Measurements from ENCODE around the gene PALLD. TPM values are rescaled to one million over a fixed set of nuclear protein-coding genes. Genes with fewer than 3 reads are reported as not detected.

The PALLD gene
- polyA plus RNA-seq, 3 donors, result 6.1 to 11.8 (median 9.9) TPM

- Histone ChIP-seq H3K4me1 (ENCODE audit: control insufficient read depth in 1 of 2, insufficient read depth in 2 of 2, low read length in 2 of 2) (peaks cover 26 to 28% of the 10 kb centered on the region in 2 donors), H3K79me2 (ENCODE audit: insufficient read depth, low read length) (no peaks in the 10 kb centered on the region), H2AFZ (ENCODE audit: insufficient read depth, low read depth, low read length, poor library complexity, severe bottlenecking) (peak overlapping the region; percentile 86), H3K36me3 (replicated peaks in 1 of 2; ENCODE audit: control insufficient read depth in 1 of 2, insufficient read depth in 2 of 2, low read length in 2 of 2) (no peaks in the 10 kb centered on the region), H3K9me3 (replicated peaks in 1 of 2; ENCODE audit: control insufficient read depth in 1 of 2, insufficient read depth in 1 of 2, low read length in 2 of 2) (no peaks in the 10 kb centered on the region), H3K4me3 (replicated peaks in 1 of 3; ENCODE audit: low read depth in 2 of 3, low read length in 3 of 3) (peak overlapping the region; percentile 69 to 84 (median 77)), H3K4me2 (replicated peaks; ENCODE audit: extremely low read depth, low read length, poor library complexity, severe bottlenecking) (peak overlapping the region; percentile 96), H3K27ac (ENCODE audit: low read depth in 1 of 2, low read length in 2 of 2) (no peak overlapping the region), H3K9ac (ENCODE audit: insufficient read depth, low read length, poor library complexity, severe bottlenecking) (peak overlapping the region; percentile 57), H4K20me1 (ENCODE audit: insufficient read depth, low read length) (no peaks in the 10 kb centered on the region), H3K27me3 (ENCODE audit: control insufficient read depth in 2 of 2, insufficient read depth in 2 of 2, low read length in 2 of 2) (peaks cover 29 to 50% of the 10 kb centered on the region in 2 donors)
- no peak overlapping the region for H3K27ac Mint-ChIP-seq
- H3K27me3 Mint-ChIP-seq (ENCODE audit: low read depth in 3 of 3), result peaks cover 35 to 57% (median 43%) of the 10 kb centered on the region in 3 donors
- intact Hi-C loops (cut with micrococcal nuclease), result loop anchor here in 1 of 2 donors (5.0 kb wide), 1 partner anchor 44 kb away; no protein-coding TSS in a partner anchor
- peaks cover 0 to 6% (median 4%) of the 10 kb centered on the region in 7 donors for H3K9me3 Mint-ChIP-seq
- peak overlapping the region; percentile 86 to 93 for H3K4me3 Mint-ChIP-seq
- no peak for TF ChIP-seq CTCF (IDR thresholded peaks at IDR 0.05)
- peaks cover 5 to 9% of the 10 kb centered on the region in 2 donors for H3K36me3 Mint-ChIP-seq
- DNase-seq, result no peak
- peaks cover 21% of the 10 kb centered on the region for H3K4me1 Mint-ChIP-seq
- WGBS (ENCODE audit: insufficient coverage), result 7% methylated on average over 58 of the region's 59 CpGs
These were observed 336.1 kb downstream of the PALLD start for GRCh38 chr4:168832763-168833575.

- Mint-ChIP-seq H3K27ac (no peak overlapping the region), H3K4me1 (peaks cover 21% of the 10 kb centered on the region), H3K9me3 (peaks cover 0 to 7% (median 4%) of the 10 kb centered on the region in 7 donors), H3K36me3 (peaks cover 5 to 9% of the 10 kb centered on the region in 2 donors), H3K4me3 (peak overlapping the region in 1 of 2 donors; percentile 83), H3K27me3 (ENCODE audit: low read depth in 3 of 3) (peaks cover 39 to 61% (median 46%) of the 10 kb centered on the region in 3 donors)
- no peak for DNase-seq
- H3K27ac ChIP-seq (ENCODE audit: low read depth in 1 of 2, low read length in 2 of 2), result no peak overlapping the region
- no peaks in the 10 kb centered on the region for H4K20me1 ChIP-seq (ENCODE audit: insufficient read depth, low read length)
- H3K27me3 ChIP-seq (ENCODE audit: control insufficient read depth in 2 of 2, insufficient read depth in 2 of 2, low read length in 2 of 2), result peaks cover 29 to 50% of the 10 kb centered on the region in 2 donors
- peaks cover 26 to 28% of the 10 kb centered on the region in 2 donors for H3K4me1 ChIP-seq (ENCODE audit: control insufficient read depth in 1 of 2, insufficient read depth in 2 of 2, low read length in 2 of 2)
- no peak overlapping the region for H3K4me3 ChIP-seq (replicated peaks in 1 of 3; ENCODE audit: low read depth in 2 of 3, low read length in 3 of 3)
- no peak overlapping the region for H3K4me2 ChIP-seq (replicated peaks; ENCODE audit: extremely low read depth, low read length, poor library complexity, severe bottlenecking)
- intact Hi-C loops (cut with micrococcal nuclease), result loop anchor here in 1 of 2 donors (5.0 kb wide), 1 partner anchor 43 kb away; no protein-coding TSS in a partner anchor
- WGBS (ENCODE audit: insufficient coverage), result no CpG with 5 or more reads among the region's 2 CpGs
- no peak overlapping the region for H3K9ac ChIP-seq (ENCODE audit: insufficient read depth, low read length, poor library complexity, severe bottlenecking)
- no peaks in the 10 kb centered on the region for H3K79me2 ChIP-seq (ENCODE audit: insufficient read depth, low read length)
- H3K36me3 ChIP-seq (replicated peaks in 1 of 2; ENCODE audit: control insufficient read depth in 1 of 2, insufficient read depth in 2 of 2, low read length in 2 of 2), result no peaks in the 10 kb centered on the region
- no peaks in the 10 kb centered on the region for H3K9me3 ChIP-seq (replicated peaks in 1 of 2; ENCODE audit: control insufficient read depth in 1 of 2, insufficient read depth in 1 of 2, low read length in 2 of 2)
- no peak for TF ChIP-seq CTCF (IDR thresholded peaks at IDR 0.05)
- H2AFZ ChIP-seq (ENCODE audit: insufficient read depth, low read depth, low read length, poor library complexity, severe bottlenecking), result no peak overlapping the region
These were observed 337.0 kb downstream of the PALLD start for GRCh38 chr4:168833881-168834280.

Data from CD14-positive monocyte (primary cell).